HG02943 (cell line): ENCODE measurements around the gene GAS2.

Experiments used
- ATAC-seq: cut with Tn5 transposase; IDR thresholded peaks from one replicate; pipeline ENCODE4 v1.9.1; 2021; ENCODE audit warnings: mild to moderate bottlenecking, low read depth, moderate library complexity; ENCODE audit not compliant: unreplicated experiment

GAS2 gene

DNA sequence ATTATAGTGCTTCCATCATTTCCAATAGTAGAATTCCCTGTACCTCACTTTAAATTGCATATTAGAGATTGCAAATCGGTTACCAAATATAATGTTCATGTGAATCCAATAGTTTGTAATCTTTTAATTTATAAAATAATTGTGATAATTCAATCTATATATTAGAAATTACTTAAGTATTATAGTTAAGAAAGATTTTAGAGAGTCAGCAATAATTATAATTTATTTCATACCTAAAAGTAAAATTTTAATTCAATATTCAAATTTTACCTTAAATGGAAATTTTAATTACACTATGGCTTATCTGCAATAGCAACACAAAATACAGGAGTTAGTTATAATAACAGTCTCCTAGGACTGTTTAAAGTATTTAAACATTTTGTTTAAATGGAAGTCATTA, 180.3 kb downstream of the GAS2 start:
- ATAC-seq = no peak

DNA sequence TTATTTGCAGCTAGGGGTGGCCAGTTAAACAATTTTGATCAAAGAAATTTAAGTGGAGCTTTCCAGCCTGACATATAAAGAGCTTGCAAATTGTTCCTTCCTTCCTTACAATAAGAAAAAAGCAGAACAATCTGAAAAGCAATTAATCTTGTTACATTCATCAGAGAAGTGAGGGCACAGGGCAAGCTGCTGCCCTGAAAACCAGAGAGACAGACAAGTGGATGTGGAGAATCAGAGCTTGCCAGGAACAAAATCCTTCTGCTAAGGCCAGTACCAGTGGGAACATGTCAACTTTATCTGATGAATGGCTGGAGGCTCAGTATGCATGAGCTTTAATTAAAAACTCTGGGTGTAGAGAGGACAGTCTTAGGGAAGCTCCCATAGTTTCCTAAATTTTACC, 185.1 kb downstream of the GAS2 start:
- no peak for ATAC-seq

DNA sequence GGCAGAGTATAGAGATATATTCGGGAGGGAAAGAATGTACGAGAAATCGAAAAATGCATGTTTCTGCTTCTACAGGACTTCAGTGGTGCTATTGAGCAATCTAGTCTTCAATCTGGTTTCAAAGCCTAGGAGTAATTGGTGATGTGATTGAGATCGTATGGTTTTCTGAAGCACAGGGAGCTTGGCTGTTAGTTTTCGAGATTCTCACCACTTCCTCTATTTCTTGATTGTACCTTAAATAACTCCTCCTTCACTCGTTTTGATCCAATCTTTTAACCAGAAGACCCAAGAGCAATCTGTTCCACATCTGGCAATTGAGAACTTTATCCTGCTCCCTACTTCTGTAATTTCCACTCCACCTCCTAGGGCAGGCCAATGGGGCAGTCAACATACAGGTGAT, 193.3 kb downstream of the GAS2 start:
- no peak for ATAC-seq

GRCh38 chr11:22860241-22860640, 193.8 kb downstream of the GAS2 start, which contains the start of gene CCDC179:
TSS of gene CCDC179 (minus strand) at chr11:22860474. CDS start at chr11:22860421, 53 bp downstream.
- no peak for ATAC-seq
